SK-N-MC (cell line): ENCODE data around the gene BTBD18.

Source experiments
- EZH2 ChIP-seq: fragments of 200-600 bp; sonication (generic); IDR thresholded peaks from one replicate; pipeline ENCODE4 v1.6.1; 2017; ENCODE audit warnings: antibody characterized with exemption
- POLR2AphosphoS5 ChIP-seq: IDR thresholded peaks from 2 replicates; pipeline ENCODE4 v1.6.1; 2012; ENCODE audit warnings: mild to moderate bottlenecking, low read depth, low read length, borderline replicate concordance

DNA sequence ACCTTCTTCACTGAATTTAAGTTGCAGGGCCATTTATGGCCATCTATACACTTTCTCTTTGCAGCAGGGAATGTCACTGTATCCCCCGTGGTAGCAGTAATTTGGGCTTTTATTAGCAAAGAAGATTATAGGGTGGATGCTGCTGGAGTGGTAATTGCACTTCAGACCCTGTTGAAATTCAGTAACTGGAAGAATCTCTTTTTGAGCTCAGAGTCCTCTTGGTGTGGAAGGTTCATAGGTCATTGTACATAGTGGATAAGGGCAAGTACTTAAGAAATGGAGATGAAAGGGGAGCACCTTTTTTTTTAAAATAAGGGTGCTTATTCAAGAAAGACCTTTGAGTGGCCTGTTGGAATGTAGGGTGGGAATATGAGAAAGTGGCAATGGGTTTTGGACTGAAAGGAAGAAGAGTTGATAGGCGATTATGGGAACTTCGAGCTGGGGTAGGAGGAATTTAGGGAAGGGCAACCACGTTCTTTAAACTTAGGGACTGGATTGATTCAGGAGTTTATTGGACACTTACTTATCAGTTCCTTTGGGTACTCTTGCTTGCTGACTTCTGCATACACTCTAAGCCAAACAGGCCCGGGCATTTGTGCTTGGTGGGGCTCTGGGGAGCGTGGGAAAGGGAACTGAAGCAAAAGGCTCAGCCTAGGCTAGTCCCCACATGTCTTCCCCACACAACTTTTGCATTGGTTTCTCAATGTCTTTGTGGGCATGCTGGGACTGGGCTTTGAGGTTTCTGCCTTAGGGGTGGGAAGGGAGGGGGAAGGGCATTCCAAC is 36.5 kb upstream of the BTBD18 start:
- TF ChIP-seq POLR2AphosphoS5 (no peak), EZH2 (no peak)
